A549 (cell line): ENCODE results near the gene TOB1. TPM values are rescaled to one million over a fixed set of nuclear protein-coding genes. Genes with fewer than 3 reads are reported as not detected.

Source experiments
- ATAC-seq, 2 experiments: fragments of 200-7000 bp in 1 of 2; fragments of >200 bp in 1 of 2; cut with Nextera tagmentation in 1 of 2; cut with Tn5 transposase in 1 of 2; 3 replicates each; pipeline versions ENCODE4 v1.8.0 to v1.9.1; 2018 to 2020; ENCODE audit warnings: mild to moderate bottlenecking in 1 of 2, moderate library complexity in 1 of 2
- CTCF ChIA-PET: fragments of 300-600 bp; sonication (Branson Sonifier 250); formaldehyde crosslinking; extraction: SDS; loops from one replicate; lab custom pipeline; 2021; ENCODE audit warnings: antibody characterized with exemption, inconsistent platforms; lab: Yijun Ruan, JAX
- POLR2A ChIA-PET: fragments of 350-600 bp; formaldehyde crosslinking; extraction: SDS; loops from one replicate; lab custom pipeline; 2021; ENCODE audit warnings: antibody characterized with exemption, inconsistent platforms; lab: Yijun Ruan, JAX
- DNase-seq, 2 experiments: peaks; one replicate each; pipeline versions ENCODE4 v3.0.0 to v3.0.0-alpha.2; 2011 to 2016; ENCODE audit warnings: low read depth in 1 of 2, low spot score in 1 of 2
- FAIRE-seq: peaks from 2 replicates; lab custom pipeline; 2011; peaks lifted over from hg19 to GRCh38; lab: Jason Lieb, UNC
- H3K27ac ChIP-seq, 2 experiments: fragments of >200 bp; sonication (Bioruptor Twin); formaldehyde crosslinking; 3 replicates each; pipeline ENCODE4 v1.5.1; 2016 to 2017
- H3K4me1 ChIP-seq: fragments of >200 bp; sonication (Bioruptor Twin); formaldehyde crosslinking; 3 replicates; pipeline ENCODE4 v1.6.1; 2016
- H3K4me2 ChIP-seq: fragments of >200 bp; sonication (Bioruptor Twin); formaldehyde crosslinking; 3 replicates; pipeline ENCODE4 v1.6.1; 2016
- H3K4me3 ChIP-seq: fragments of >200 bp; sonication (Bioruptor Twin); formaldehyde crosslinking; 3 replicates; pipeline ENCODE4 v1.5.1; 2016
- H3K9me3 ChIP-seq: fragments of >200 bp; sonication (Bioruptor Twin); formaldehyde crosslinking; 3 replicates; pipeline ENCODE4 v1.6.1; 2016
- CBX8 ChIP-seq: fragments of 200-600 bp; sonication (generic); IDR thresholded peaks from 2 replicates; pipeline ENCODE4 v1.6.1; 2016
- CEBPB ChIP-seq, 2 experiments: fragments of >200 bp in 1 of 2; sonication (Bioruptor Twin) in 1 of 2; formaldehyde crosslinking in 1 of 2; IDR thresholded peaks; 2 replicates each; pipeline ENCODE4 v1.6.1; 2012 to 2016
- CHD4 ChIP-seq: fragments of 200-600 bp; sonication (generic); IDR thresholded peaks from 2 replicates; pipeline ENCODE4 v1.6.1; 2016; ENCODE audit warnings: antibody characterized with exemption, mild to moderate bottlenecking, borderline replicate concordance
- CTCF ChIP-seq: fragments of >200 bp; sonication (Bioruptor Twin); formaldehyde crosslinking; IDR thresholded peaks from 3 replicates; pipeline ENCODE4 v1.5.1; 2016
- E2F6 ChIP-seq: IDR thresholded peaks from 2 replicates; pipeline ENCODE4 v1.6.1; 2012; ENCODE audit warnings: low read depth, borderline replicate concordance
- EHF ChIP-seq: fragments of 250-450 bp; sonication (Bioruptor Pico); IDR thresholded peaks from 2 replicates; pipeline ENCODE4 v1.5.0; 2020; ENCODE audit warnings: mild to moderate bottlenecking
- FOXS1 ChIP-seq: fragments of 250-450 bp; sonication (Bioruptor Pico); IDR thresholded peaks from 2 replicates; pipeline ENCODE4 v1.5.0; 2020; ENCODE audit warnings: mild to moderate bottlenecking, moderate library complexity
- GATA3 ChIP-seq: IDR thresholded peaks from 2 replicates; pipeline ENCODE4 v1.6.1; 2012; ENCODE audit warnings: borderline replicate concordance
- HDAC2 ChIP-seq: fragments of 200-600 bp; sonication (generic); IDR thresholded peaks from 2 replicates; pipeline ENCODE4 v1.6.1; 2016
- HOXA7 ChIP-seq: fragments of 250-450 bp; sonication (Bioruptor Pico); IDR thresholded peaks from 2 replicates; pipeline ENCODE4 v1.5.0; 2020; ENCODE audit warnings: mild to moderate bottlenecking, moderate library complexity
- JUN ChIP-seq, 2 experiments: fragments of >200 bp; sonication (Bioruptor Twin); formaldehyde crosslinking; IDR thresholded peaks; 2 replicates in 1 of 2; 3 replicates in 1 of 2; pipeline ENCODE4 v1.6.1; 2016 to 2017
- JUNB ChIP-seq: fragments of >200 bp; sonication (Bioruptor Twin); formaldehyde crosslinking; IDR thresholded peaks from 2 replicates; pipeline ENCODE4 v1.6.1; 2016
- KDM5A ChIP-seq: fragments of 200-600 bp; sonication (generic); IDR thresholded peaks from 2 replicates; pipeline ENCODE4 v1.6.1; 2016; ENCODE audit warnings: antibody characterized with exemption, mild to moderate bottlenecking
- MAZ ChIP-seq: fragments of 150-350 bp; IDR thresholded peaks from 2 replicates; pipeline ENCODE4 v1.6.1; 2014; ENCODE audit warnings: antibody characterized with exemption, low read depth, low read length, borderline replicate concordance
- NFE2L2 ChIP-seq: fragments of 150-350 bp; conservative IDR thresholded peaks from 2 replicates; pipeline ENCODE4 v1.6.1; 2014; ENCODE audit warnings: low read length
- NPAS2 ChIP-seq: fragments of 250-450 bp; sonication (Bioruptor Pico); IDR thresholded peaks from 2 replicates; pipeline ENCODE4 v1.8.0; 2022; ENCODE audit warnings: mild to moderate bottlenecking, moderate library complexity, borderline replicate concordance
- PHF8 ChIP-seq: fragments of 200-600 bp; sonication (generic); IDR thresholded peaks from 2 replicates; pipeline ENCODE4 v1.6.1; 2016; ENCODE audit warnings: low read depth, mild to moderate bottlenecking, antibody characterized with exemption, moderate library complexity, borderline replicate concordance
- POLR2AphosphoS2 ChIP-seq: conservative IDR thresholded peaks from 2 replicates; pipeline ENCODE4 v1.6.1; 2012; ENCODE audit warnings: low read length, improper control_type of control experiment, inconsistent platforms
- RARB ChIP-seq: fragments of 250-450 bp; sonication (Bioruptor Pico); IDR thresholded peaks from 2 replicates; pipeline ENCODE4 v1.8.0; 2021; ENCODE audit warnings: mild to moderate bottlenecking, moderate library complexity
- RCOR1 ChIP-seq: fragments of 150-350 bp; IDR thresholded peaks from 2 replicates; pipeline ENCODE4 v1.6.1; 2014; ENCODE audit warnings: antibody characterized with exemption, low read length, low read depth
- RNF2 ChIP-seq: fragments of 200-600 bp; sonication (generic); IDR thresholded peaks from 2 replicates; pipeline ENCODE4 v1.6.1; 2016; ENCODE audit warnings: low read depth, mild to moderate bottlenecking, antibody characterized with exemption, moderate library complexity, borderline replicate concordance
- SMC3 ChIP-seq: fragments of >200 bp; sonication (Bioruptor Twin); formaldehyde crosslinking; IDR thresholded peaks from 3 replicates; pipeline ENCODE4 v1.6.1; 2018; ENCODE audit warnings: inconsistent platforms
- TFCP2L1 ChIP-seq: fragments of 250-450 bp; sonication (Bioruptor Pico); IDR thresholded peaks from 2 replicates; pipeline ENCODE4 v1.5.0; 2021; ENCODE audit warnings: mild to moderate bottlenecking
- USF2 ChIP-seq: fragments of 450-650 bp; IDR thresholded peaks from 2 replicates; pipeline ENCODE4 v1.6.1; 2014; ENCODE audit warnings: antibody characterized with exemption
- ZC3H11A ChIP-seq: fragments of 450-650 bp; IDR thresholded peaks from 2 replicates; pipeline ENCODE4 v1.6.1; 2014; ENCODE audit warnings: antibody characterized with exemption, mild to moderate bottlenecking
- WGBS: methylation state at CpG from one replicate; pipeline ENCODE4 v1.1.6; 2017; ENCODE audit errors: missing lambda C conversion rate; 5-methylcytosine and 5-hydroxymethylcytosine counted together
- polyA plus RNA-seq, 4 experiments: library from polyadenylated mRNA; depleted of rRNA in 3 of 4; stranded (reverse); fragments of >200 nt; fragmentation: RNase III in 1 of 4; extraction: RNeasy Plus Mini Kit Qiagen cat#74134 plus additional on column Dnase treatment in 1 of 4; gene quantifications; 2 replicates in 3 of 4; 3 replicates in 1 of 4; pipeline ENCODE4 v1.2.3, GENCODE V29; 2011 to 2017
- TF ChIP-seq, protein P1 (sequence below): fragments of >200 bp; sonication (Bioruptor Twin); formaldehyde crosslinking; IDR thresholded peaks from 3 replicates; pipeline ENCODE4 v1.6.1; 2016
- TF ChIP-seq, protein P2 (sequence below): fragments of 150-350 bp; IDR thresholded peaks from 2 replicates; pipeline ENCODE4 v1.6.1; 2014; ENCODE audit warnings: low read depth, mild to moderate bottlenecking, low read length
- TF ChIP-seq, protein P3 (sequence below): IDR thresholded peaks from 2 replicates; pipeline ENCODE4 v1.6.1; 2012
- TF ChIP-seq, protein P4 (sequence below): fragments of 200-600 bp; sonication (generic); IDR thresholded peaks from 2 replicates; pipeline ENCODE4 v1.6.1; 2016; ENCODE audit warnings: antibody characterized with exemption, mild to moderate bottlenecking, moderate library complexity

The TOB1 gene
- polyA plus RNA-seq, 2 of the 4 experiments (the other 2 are of a cell fraction): 111 to 133 TPM

DNA sequence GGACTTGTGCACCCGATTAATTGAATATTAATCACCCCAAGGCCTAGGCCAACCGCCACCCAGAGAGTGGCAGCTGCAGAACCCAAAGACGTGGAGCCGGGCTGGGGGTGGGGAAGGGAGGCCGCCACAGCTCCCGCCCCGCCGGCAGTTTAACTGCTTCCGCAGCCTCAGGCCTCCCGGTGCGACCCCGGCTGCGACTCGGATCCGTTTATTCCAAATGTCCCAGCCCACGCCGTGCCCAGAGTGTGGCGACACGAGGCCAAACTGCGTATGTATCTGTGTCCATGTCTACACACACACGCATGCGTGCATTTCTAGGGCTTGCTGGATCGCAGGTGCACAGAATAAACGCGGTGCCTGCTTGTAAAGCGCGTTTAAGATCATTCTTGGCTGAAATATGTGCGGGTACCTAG lies 802 bp upstream of the TOB1 start (continued):
- TF ChIP-seq FOXS1 (CRISPR knock-in tag) (no peak), JUNB (no peak), PHF8 (peak; percentile 72), CHD4 (no peak), USF2 (peak; percentile 32; the same call in 1 of the 2 replicates), RCOR1 (no peak), RARB (CRISPR knock-in tag) (no peak), HOXA7 (0 out of 2 replicates have a peak, but pooled peaks have one; percentile 52), GATA3 (0 out of 2 replicates have a peak, but pooled peaks have one; percentile 8), HDAC2 (no peak), NPAS2 (CRISPR knock-in tag) (no peak), E2F6 (peak; percentile 83; the same call in 1 of the 2 replicates), POLR2AphosphoS2 (no peak), CBX8 (no peak), JUN (IDR thresholded peaks at IDR 0.05) (no peak), TFCP2L1 (CRISPR knock-in tag) (peak; percentile 93; the same call in 1 of the 2 replicates), KDM5A (no peak), MAZ (no peak)
- TF ChIP-seq, protein P1, sequence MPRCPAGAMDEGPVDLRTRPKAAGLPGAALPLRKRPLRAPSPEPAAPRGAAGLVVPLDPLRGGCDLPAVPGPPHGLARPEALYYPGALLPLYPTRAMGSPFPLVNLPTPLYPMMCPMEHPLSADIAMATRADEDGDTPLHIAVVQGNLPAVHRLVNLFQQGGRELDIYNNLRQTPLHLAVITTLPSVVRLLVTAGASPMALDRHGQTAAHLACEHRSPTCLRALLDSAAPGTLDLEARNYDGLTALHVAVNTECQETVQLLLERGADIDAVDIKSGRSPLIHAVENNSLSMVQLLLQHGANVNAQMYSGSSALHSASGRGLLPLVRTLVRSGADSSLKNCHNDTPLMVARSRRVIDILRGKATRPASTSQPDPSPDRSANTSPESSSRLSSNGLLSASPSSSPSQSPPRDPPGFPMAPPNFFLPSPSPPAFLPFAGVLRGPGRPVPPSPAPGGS: no peak; the same call in 1 of the 3 replicates
- TF ChIP-seq, protein P2, sequence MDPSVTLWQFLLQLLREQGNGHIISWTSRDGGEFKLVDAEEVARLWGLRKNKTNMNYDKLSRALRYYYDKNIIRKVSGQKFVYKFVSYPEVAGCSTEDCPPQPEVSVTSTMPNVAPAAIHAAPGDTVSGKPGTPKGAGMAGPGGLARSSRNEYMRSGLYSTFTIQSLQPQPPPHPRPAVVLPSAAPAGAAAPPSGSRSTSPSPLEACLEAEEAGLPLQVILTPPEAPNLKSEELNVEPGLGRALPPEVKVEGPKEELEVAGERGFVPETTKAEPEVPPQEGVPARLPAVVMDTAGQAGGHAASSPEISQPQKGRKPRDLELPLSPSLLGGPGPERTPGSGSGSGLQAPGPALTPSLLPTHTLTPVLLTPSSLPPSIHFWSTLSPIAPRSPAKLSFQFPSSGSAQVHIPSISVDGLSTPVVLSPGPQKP: no peak
- TF ChIP-seq, all 56 proteins: peak for 13

DNA sequence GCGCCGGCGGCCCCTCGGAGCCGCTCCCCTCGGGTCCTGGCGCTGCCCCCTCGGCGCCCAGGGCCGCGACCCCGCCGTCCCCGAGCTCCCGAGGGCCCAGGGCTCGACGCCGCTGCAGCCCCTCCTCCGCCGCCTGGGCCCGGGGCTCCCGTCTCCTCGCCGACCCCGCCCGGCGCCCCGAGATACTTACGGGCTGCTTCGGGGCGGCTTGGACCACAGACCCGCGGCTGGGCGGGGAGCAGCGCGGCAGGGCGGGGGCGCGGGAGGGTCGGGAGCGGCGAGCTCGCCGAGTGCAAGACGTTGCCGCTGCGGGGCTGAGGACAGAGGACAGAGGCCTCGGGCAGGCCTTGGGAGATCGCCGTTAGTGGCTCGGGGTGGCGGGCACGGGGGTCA lies 290 bp downstream of the TOB1 start:
- CTCF ChIA-PET: interaction anchor here (1.0 to 31.4 kb wide), 9 partner anchors 15 to 287 kb away, joined by 3 to 1502 read pairs (median 5); partner anchors contain the start of gene NME1
- TF ChIP-seq PHF8 (peak; percentile 95), ZC3H11A (no peak), RNF2 (no peak), SMC3 (no peak; the same call in 2 of the 3 replicates), MAZ (no peak), TFCP2L1 (CRISPR knock-in tag) (no peak), CTCF (no peak), RCOR1 (no peak), NFE2L2 (no peak), CEBPB (IDR thresholded peaks at IDR 0.05) (no peak), EHF (CRISPR knock-in tag) (no peak)
- TF ChIP-seq, protein P3, sequence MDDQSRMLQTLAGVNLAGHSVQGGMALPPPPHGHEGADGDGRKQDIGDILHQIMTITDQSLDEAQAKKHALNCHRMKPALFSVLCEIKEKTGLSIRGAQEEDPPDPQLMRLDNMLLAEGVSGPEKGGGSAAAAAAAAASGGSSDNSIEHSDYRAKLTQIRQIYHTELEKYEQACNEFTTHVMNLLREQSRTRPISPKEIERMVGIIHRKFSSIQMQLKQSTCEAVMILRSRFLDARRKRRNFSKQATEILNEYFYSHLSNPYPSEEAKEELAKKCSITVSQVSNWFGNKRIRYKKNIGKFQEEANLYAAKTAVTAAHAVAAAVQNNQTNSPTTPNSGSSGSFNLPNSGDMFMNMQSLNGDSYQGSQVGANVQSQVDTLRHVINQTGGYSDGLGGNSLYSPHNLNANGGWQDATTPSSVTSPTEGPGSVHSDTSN: no peak
- TF ChIP-seq, protein P4, sequence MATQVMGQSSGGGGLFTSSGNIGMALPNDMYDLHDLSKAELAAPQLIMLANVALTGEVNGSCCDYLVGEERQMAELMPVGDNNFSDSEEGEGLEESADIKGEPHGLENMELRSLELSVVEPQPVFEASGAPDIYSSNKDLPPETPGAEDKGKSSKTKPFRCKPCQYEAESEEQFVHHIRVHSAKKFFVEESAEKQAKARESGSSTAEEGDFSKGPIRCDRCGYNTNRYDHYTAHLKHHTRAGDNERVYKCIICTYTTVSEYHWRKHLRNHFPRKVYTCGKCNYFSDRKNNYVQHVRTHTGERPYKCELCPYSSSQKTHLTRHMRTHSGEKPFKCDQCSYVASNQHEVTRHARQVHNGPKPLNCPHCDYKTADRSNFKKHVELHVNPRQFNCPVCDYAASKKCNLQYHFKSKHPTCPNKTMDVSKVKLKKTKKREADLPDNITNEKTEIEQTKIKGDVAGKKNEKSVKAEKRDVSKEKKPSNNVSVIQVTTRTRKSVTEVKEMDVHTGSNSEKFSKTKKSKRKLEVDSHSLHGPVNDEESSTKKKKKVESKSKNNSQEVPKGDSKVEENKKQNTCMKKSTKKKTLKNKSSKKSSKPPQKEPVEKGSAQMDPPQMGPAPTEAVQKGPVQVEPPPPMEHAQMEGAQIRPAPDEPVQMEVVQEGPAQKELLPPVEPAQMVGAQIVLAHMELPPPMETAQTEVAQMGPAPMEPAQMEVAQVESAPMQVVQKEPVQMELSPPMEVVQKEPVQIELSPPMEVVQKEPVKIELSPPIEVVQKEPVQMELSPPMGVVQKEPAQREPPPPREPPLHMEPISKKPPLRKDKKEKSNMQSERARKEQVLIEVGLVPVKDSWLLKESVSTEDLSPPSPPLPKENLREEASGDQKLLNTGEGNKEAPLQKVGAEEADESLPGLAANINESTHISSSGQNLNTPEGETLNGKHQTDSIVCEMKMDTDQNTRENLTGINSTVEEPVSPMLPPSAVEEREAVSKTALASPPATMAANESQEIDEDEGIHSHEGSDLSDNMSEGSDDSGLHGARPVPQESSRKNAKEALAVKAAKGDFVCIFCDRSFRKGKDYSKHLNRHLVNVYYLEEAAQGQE: 0 out of 2 replicates have a peak, but pooled peaks have one; percentile 54

More for the DNA sequence above, 290 bp downstream of the TOB1 start:
- H3K4me3 ChIP-seq: peak overlapping the region; percentile 92
- WGBS: 0% methylated on average over 16 of the region's 53 CpGs
- DNase-seq (no peak), FAIRE-seq (no peak), ATAC-seq (peak; percentile 0 to 1; a peak in 3 of 6 replicates)
- H3K27ac ChIP-seq: peak overlapping the region; percentile 97 to 98
- H3K4me2 ChIP-seq: peak overlapping the region; percentile 81
- POLR2A ChIA-PET: interaction anchor here (0.8 to 9.4 kb wide), 39 partner anchors 8 to 386 kb away, joined by 3 to 648 read pairs (median 10); partner anchors contain the start of genes LUC7L3, NME1, SPAG9 and SPATA20
- H3K9me3 ChIP-seq: no peaks in the 10 kb centered on the region
- peaks cover 39% of the 10 kb centered on the region for H3K4me1 ChIP-seq
